Ishikawa (cell line): Measurements from ENCODE around the gene VPS51.

ENCODE experiments used
- CEBPB ChIP-seq: IDR thresholded peaks from 2 replicates; pipeline ENCODE4 v1.6.1; 2012
- CREB1 ChIP-seq: IDR thresholded peaks from 2 replicates; pipeline ENCODE4 v1.6.1; 2012; ENCODE audit warnings: low read depth
- EGR1 ChIP-seq: IDR thresholded peaks from 2 replicates; pipeline ENCODE4 v1.6.1; 2012
- EP300 ChIP-seq: IDR thresholded peaks from 2 replicates; pipeline ENCODE4 v1.6.1; 2012; ENCODE audit warnings: borderline replicate concordance
- FOXM1 ChIP-seq: IDR thresholded peaks from 2 replicates; pipeline ENCODE4 v1.6.1; 2012; ENCODE audit warnings: low read depth, borderline replicate concordance
- NFIC ChIP-seq: IDR thresholded peaks from 2 replicates; pipeline ENCODE4 v1.6.1; 2012
- RAD21 ChIP-seq: IDR thresholded peaks from 2 replicates; pipeline ENCODE4 v1.6.1; 2012; ENCODE audit warnings: low read depth
- TAF1 ChIP-seq: IDR thresholded peaks from 2 replicates; pipeline ENCODE4 v1.6.1; 2012; ENCODE audit warnings: low read depth, mild to moderate bottlenecking
- TCF12 ChIP-seq: IDR thresholded peaks from 2 replicates; pipeline ENCODE4 v1.6.1; 2012; ENCODE audit warnings: low read depth
- TEAD4 ChIP-seq: IDR thresholded peaks from 2 replicates; pipeline ENCODE4 v1.6.1; 2012
- YY1 ChIP-seq: IDR thresholded peaks from 2 replicates; pipeline ENCODE4 v1.6.1; 2012; ENCODE audit warnings: low read depth
- ZBTB7A ChIP-seq: IDR thresholded peaks from 2 replicates; pipeline ENCODE4 v1.6.1; 2012; ENCODE audit warnings: low read depth
- TF ChIP-seq, protein P1 (sequence below): IDR thresholded peaks from 2 replicates; pipeline ENCODE4 v1.6.1; 2012
- TF ChIP-seq, protein P2 (sequence below): IDR thresholded peaks from 2 replicates; pipeline ENCODE4 v1.6.1; 2012
- TF ChIP-seq, protein P3 (sequence below): IDR thresholded peaks from 2 replicates; pipeline ENCODE4 v1.6.1; 2012; ENCODE audit warnings: low read depth, mild to moderate bottlenecking

Gene VPS51

DNA sequence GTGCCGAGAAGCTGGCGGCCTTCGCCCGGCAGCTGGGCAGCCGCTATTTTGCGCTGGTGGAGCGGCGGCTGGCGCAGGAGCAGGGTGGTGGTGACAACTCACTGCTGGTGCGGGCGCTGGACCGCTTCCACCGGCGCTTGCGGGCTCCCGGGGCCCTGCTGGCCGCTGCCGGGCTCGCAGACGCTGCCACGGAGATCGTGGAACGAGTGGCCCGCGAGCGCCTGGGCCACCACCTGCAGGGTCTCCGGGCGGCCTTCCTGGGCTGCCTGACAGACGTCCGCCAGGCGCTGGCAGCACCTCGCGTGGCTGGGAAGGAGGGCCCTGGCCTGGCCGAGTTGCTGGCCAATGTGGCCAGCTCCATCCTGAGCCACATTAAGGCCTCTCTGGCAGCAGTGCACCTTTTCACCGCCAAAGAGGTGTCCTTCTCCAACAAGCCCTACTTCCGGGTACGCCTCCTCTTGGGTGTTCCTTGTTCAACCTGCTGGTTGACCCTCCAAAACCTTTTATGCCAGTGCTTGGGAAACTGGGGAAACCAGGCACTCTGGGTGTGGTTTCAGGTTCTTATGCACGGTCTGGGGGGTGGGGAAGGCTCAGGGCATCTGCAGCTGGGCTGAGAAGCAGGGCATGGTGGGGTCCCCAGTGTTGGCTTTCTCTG is 12.6 kb downstream of the VPS51 start:
- TF ChIP-seq TEAD4 (no peak), TAF1 (no peak), FOXM1 (no peak), RAD21 (no peak), ZBTB7A (no peak), EP300 (no peak), YY1 (no peak), NFIC (no peak), CREB1 (no peak)
- TF ChIP-seq, protein P1, sequence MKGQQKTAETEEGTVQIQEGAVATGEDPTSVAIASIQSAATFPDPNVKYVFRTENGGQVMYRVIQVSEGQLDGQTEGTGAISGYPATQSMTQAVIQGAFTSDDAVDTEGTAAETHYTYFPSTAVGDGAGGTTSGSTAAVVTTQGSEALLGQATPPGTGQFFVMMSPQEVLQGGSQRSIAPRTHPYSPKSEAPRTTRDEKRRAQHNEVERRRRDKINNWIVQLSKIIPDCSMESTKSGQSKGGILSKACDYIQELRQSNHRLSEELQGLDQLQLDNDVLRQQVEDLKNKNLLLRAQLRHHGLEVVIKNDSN: no peak
- TF ChIP-seq, protein P2, sequence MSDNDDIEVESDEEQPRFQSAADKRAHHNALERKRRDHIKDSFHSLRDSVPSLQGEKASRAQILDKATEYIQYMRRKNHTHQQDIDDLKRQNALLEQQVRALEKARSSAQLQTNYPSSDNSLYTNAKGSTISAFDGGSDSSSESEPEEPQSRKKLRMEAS: no peak

DNA sequence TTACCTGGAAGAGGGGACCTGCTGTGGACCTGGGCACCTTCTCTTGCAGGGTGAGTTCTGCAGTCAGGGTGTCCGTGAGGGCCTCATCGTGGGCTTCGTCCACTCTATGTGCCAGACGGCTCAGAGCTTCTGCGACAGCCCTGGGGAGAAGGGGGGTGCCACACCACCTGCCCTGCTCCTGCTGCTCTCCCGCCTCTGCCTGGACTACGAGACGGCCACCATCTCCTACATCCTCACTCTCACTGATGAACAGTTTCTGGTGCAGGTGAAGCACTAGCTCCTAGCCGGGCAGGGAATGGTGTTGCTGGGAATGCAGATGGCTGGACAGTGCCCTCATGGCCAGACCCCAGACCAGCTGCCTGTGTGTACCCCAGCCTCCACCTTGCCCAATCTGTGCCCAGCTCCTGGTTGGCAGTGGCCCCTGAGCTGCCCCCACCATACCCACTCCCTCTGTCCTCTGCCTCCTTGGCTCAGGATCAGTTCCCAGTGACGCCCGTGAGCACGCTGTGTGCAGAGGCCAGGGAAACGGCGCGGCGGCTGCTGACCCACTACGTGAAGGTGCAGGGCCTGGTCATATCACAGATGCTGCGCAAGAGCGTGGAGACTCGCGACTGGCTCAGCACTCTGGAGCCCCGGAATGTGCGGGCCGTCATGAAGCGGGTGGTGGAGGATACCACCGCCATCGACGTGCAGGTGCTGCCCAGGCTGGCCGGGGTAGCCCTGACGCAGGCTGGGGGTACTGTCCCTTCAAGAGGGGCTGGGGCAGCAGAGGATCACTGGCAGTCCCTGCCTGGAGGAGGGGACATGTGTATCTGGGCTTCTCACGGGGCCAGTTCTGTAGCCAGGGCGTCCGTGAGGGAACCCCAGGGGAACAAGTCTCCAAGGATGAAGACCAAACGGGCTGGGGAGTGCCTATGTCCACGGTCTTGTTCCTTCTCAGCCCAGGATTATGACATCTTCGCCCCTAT is 13.5 kb downstream of the VPS51 start:
- TF ChIP-seq, protein P2: no peak
- TF ChIP-seq CEBPB: no peak
- TF ChIP-seq TEAD4: no peak
- TF ChIP-seq TCF12: no peak
- TF ChIP-seq TAF1: no peak
- no peak for TF ChIP-seq YY1
- no peak for TF ChIP-seq ZBTB7A
- TF ChIP-seq RAD21: no peak
- TF ChIP-seq, protein P3, sequence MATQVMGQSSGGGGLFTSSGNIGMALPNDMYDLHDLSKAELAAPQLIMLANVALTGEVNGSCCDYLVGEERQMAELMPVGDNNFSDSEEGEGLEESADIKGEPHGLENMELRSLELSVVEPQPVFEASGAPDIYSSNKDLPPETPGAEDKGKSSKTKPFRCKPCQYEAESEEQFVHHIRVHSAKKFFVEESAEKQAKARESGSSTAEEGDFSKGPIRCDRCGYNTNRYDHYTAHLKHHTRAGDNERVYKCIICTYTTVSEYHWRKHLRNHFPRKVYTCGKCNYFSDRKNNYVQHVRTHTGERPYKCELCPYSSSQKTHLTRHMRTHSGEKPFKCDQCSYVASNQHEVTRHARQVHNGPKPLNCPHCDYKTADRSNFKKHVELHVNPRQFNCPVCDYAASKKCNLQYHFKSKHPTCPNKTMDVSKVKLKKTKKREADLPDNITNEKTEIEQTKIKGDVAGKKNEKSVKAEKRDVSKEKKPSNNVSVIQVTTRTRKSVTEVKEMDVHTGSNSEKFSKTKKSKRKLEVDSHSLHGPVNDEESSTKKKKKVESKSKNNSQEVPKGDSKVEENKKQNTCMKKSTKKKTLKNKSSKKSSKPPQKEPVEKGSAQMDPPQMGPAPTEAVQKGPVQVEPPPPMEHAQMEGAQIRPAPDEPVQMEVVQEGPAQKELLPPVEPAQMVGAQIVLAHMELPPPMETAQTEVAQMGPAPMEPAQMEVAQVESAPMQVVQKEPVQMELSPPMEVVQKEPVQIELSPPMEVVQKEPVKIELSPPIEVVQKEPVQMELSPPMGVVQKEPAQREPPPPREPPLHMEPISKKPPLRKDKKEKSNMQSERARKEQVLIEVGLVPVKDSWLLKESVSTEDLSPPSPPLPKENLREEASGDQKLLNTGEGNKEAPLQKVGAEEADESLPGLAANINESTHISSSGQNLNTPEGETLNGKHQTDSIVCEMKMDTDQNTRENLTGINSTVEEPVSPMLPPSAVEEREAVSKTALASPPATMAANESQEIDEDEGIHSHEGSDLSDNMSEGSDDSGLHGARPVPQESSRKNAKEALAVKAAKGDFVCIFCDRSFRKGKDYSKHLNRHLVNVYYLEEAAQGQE: no peak

DNA sequence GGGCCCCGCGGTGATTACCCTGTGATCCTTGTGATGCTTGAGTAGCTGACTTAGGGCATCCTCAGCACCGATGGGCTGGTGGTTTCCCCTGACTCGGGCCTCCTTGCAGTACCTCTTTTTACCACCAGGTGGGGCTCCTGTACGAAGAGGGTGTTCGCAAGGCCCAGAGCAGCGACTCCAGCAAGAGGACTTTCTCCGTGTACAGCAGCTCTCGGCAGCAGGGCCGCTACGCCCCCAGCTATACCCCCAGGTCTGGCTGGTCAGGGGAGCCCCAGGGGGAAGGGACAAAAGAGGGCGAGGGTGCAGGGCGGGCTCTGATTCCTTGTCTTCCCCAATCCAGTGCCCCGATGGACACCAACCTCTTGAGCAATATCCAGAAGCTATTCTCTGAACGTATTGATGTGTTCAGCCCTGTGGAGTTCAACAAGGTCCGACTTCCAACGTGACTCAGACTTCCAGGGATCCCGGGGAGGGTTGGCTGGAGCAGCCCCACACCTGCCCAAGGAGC is 14.4 kb downstream of the VPS51 start:
- TF ChIP-seq RAD21 (peak; percentile 60), FOXM1 (no peak), TEAD4 (no peak)

DNA sequence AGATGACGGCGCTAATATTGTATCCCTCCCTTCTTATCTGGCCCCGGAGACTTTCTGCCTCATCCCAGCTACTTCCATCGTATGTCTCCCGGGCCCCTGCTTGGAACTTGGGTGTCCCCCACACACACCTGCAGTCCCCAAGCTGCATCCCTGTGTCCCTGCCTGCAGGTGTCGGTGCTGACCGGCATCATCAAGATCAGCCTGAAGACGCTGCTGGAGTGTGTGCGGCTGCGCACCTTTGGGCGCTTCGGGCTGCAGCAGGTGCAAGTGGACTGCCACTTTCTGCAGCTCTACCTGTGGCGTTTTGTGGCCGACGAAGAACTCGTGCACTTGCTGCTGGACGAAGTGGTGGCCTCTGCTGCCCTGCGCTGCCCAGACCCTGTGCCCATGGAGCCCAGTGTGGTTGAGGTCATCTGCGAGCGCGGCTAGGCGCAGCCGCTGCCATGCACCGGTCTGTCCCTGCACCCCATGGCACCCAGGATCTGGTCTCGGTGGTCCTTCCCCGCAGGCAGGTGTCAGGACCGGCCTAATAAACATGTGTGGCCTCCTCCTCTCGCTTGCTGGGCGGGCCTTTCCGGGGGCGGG is 15.2 kb downstream of the VPS51 start:
- TF ChIP-seq, protein P3: no peak
- TF ChIP-seq TEAD4 (no peak), RAD21 (no peak), TCF12 (no peak), NFIC (no peak), EGR1 (no peak), EP300 (no peak)
- TF ChIP-seq, protein P2: no peak

DNA sequence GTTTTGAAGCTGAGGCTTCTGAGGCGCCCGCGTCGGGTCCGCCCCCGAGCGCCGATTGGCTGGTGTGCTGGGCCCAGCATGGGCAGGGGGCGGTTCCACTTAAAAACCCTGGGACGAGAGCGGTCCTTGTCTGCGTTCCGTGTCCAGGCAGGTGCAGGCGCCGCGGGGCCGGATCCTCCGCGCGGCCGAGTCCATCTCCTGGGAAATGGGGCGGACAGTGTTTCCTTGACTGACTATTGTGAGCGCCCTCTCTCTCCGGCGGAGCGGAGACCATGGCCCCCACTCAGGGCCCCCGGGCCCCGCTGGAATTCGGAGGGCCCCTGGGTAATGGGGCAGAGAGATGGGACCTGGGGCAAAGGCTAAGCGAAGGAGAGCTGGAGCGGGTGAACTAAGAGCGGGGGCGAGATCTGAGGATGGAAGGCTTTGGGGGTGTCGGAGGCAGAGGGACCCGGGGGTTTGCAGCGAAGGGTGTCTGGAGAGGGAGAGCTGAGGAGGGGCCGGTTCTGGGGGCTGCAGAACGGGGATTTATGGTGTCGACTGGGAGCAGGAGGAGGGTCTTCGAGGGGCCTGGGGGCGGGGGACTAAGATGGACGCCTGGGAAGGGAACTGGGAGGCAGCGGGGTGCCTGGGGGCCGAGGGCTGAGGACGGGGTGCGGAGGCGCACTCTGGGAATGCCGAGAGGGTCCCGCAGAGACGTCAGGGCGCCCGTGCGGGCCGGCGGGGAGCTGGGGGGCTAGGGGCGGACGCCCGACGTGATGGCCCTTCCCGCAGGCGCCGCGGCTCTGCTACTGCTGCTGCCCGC is 15.9 kb downstream of the VPS51 start, which contains the start of gene TM7SF2:
TM7SF2 (plus strand) TSS at position 129 of the 802 bp plus-strand sequence; CDS start at position 273, 144 bp downstream.
- TF ChIP-seq CEBPB (no peak), EP300 (no peak), YY1 (no peak), CREB1 (peak; percentile 49; the same call in 1 of the 2 replicates), ZBTB7A (peak; percentile 40), RAD21 (no peak), NFIC (no peak), TEAD4 (no peak), TAF1 (peak; percentile 84)
- TF ChIP-seq, protein P2: peak; percentile 46; the same call in 1 of the 2 replicates
- TF ChIP-seq, protein P3: no peak
